Activated CD8-positive, alpha-beta memory T cell treated with anti-CD3 and anti-CD28 coated beads for 4 hours (primary cell): ENCODE results near the gene MMP21.

Source experiments
- DNase-seq, 2 donors: peaks; one replicate each; pipeline ENCODE4 v3.0.0-alpha.2; 2020; ENCODE audit warnings: low read depth in 2 of 2

The MMP21 gene

DNA sequence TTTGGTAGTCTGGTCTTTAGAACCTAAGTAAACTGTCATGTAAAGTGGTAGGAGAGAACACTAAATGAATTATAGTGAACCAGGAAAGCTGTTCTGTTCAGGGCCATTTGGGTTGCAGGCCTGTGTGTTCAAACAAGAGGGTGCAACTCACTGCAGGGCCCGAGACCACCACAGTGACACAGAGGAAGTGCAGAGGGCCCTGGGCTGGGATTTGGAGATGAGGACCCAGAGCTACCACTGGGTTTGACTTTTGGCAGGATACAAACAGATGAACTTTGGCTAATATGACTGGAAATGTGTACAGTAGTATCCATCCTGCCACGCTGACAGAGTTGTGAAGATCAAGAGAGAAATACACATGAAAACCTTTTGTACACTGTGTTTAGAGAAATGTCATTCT lies 9.8 kb downstream of the MMP21 start:
- no peak for DNase-seq

DNA sequence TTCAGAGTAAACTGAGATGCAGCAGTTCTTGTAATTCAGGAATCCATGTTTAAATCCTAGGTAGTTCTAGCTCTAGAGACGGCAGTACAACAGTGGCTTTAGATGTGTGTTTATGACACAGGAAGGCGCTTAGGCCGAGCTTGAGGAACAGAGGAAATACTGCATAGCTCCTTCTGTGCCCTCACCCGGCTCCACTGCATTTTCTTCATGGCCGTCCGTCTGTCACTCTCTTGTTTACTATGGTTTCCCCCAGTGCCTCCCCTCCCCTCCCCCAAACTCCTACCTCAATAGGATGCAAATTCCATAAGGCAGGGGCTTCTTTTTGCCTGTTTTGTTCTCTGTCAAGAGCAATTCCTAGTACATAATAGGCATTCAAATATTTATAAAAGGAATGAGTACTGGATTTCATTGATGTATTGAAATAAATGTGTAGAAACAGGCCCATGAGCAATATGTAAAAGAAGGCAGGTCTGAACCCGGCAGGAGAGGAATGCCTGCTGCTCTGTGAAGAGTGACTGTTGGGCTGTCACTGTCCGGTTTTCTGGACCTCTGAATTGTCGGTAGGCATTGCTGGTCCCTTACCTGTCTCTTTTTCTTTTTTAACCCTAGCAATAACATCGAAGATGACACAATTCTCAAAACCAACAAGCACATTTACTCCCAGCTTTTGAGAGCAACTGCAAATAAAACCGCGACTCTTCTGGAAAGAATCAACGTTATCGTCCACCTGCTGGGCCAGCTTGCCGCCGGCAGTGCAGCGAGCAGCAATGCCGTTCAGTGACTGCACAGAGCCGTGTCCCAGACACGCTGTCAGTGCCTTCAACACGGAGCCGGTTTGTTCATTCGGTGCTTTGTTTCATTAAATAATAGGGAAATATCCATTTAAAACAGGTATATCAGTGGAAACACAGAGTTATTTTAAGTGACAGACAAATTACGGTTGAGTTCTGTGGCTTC lies 12.7 kb downstream of the MMP21 start:
- no peak for DNase-seq

DNA sequence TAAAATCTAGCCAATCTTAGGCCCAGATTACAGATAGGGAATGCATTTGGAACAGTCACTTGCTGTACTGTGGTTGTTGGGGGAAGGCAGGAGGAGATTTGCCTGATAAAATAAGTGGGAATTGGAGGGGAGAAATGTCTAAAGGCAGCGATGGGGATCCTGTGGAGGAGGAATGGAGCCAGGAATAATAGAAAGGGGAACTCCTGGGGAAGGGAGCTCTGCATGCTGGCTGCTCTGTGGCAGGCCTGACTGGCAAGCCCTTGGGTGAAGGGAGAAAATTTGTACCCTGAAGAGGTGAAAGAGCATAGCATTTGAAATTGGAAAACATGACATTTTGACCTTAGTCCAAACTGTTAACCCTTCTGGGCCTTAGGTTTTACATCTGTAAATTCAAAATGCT lies 13.7 kb downstream of the MMP21 start:
- no peak for DNase-seq

DNA sequence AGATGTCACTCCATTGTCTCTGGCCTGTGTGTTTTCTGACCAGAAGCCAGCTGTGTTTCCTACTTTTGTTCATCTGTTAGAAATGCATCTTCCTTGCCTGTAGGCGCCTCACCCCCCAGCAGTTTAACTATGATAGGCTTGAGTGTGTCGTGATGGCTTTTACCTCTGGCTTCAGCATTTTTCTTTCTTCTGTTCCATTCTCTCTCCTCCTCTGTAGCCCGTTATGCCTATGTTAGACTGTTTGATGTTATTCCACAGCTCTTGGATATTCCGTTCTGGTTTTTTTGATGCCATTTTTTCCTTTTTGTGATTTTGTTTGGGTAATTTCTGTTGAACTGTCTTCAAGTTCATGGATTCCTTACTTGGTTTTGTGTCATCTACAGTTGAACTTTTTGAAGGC lies 17.9 kb downstream of the MMP21 start:
- DNase-seq: no peak

DNA sequence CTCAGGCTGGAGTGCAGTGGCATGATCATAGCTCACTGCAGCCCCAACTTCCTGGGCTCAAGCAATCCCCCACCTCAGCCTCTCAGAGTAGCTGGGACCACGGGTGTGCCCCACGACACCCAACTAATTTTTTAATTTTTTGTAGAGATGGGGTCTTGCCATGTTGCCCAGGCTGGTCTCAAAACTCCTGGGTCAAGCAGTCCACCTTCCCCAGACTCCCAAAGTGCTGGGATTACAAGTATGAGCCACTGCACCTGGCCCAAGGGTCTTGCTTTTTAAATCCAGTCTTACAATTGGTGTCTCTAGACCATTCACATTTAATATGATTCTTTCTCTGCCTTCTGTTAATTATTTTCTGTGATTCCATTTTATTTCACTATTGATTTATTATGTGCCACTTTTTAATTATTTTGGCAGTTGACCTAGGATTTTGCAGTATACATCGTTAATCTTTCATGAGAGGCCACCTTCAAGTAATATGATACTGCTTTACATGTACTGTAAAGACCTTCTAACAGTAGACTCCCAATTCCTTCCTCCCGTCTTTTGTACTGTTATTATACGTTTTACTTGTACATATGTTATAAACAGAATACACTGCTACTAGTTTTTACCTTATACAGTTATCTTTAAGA lies 18.7 kb downstream of the MMP21 start:
- no peak for DNase-seq

DNA sequence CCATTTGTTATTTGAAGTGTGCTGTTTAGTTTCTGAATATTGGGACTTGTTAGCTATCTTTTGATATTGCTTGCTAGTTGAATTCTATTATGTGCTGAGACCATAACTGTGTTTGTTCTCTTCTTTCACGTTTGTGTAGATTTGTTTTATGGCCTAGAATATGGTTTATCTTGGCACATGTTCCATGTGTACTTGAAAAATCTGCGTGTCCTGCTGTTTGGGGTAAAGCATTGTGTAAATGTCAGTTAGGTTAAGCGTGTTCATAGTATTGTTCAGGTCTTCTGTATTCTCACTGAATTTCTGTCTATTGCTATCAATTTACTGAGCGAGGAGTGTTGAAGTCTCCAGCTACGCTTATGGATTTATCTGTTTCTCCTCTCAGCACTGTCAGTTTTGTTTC lies 19.4 kb downstream of the MMP21 start:
- DNase-seq: no peak

DNA sequence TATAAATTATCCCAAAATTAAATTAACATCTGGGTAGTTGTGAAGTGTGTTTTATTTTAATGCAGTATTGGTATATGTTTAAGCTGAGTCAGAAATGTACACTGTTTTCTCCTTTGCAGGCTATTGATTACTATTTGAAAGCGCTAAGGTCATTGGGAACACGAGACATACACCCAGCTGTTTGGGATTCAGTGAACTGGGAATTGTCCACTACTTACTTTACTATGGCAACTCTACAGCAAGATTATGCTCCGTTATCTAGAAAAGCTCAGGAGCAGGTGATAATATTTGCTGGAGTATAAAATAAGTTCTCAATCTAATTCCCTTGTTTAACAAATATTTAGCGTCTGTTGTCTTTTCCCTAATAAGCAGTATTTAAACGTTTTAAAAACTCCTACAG lies 28.2 kb downstream of the MMP21 start:
- DNase-seq: no peak

DNA sequence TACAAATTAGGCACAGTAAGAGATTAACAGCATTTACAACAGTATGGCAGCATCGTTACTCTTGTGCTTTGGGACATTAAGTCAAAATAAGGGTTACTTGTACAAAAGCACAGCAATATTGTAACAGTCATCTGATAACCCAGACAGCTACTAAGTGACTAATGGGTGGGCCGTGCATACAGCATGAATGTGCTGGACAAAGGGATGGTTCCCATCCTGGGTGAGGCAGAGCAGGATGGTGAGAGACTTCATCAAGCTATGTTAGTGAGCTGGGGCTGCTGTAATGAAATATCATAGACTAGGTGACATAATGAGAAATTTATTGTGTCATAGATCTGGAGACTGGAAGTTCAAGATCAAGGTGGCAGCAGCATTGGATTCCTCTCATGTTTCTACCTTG lies 30.7 kb downstream of the MMP21 start:
- no peak for DNase-seq

DNA sequence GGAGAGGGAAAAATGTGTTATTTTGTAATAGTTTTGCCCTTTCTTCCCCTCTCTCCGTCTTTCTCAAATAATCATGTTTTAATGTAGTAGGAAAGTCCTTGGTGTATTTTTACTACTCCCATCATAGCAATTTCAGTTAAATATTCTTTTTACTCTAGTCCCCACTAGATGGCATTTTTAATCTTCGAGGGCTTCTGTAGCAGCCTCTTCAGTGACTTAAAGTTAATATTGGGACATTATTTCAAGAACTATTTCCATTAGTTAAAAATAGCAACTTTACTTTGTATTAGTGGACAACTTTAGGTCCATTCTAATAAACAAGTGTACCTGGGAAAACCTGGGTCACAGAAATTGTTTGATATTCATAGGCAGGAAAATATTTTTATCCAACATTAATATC lies 33.2 kb downstream of the MMP21 start:
- DNase-seq: no peak

DNA sequence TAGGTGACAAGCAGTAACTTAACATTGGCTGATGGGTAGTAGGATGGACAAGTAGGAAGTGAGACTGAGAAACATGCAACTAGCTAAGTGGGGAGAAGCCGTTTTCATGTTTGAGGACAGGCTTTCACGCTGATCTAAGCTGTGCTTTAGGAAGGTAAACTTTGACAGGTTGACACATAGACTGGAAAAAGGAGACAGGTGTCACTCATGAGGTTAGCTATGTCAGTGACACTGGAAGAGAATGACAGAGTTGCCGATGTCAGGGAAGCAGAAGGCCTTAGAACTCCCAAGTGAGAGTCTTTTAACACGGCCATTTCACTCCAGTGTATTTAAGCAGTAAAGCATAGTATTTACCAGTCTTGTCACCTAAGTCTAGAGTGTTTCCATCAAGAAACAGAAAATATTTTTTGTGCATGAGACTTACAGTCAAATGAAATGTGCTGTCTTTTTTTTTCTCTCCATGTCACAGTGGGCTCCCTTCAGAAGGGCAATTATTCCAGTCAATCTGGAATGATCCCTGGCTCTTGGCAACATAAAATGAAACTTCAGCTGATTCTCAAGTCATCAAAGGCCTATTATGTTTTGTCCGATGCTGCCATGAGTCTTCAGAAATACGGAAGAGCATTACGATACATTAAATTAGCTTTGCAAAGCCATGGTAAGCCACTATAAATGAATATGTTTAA lies 35.5 kb downstream of the MMP21 start:
- DNase-seq: no peak

DNA sequence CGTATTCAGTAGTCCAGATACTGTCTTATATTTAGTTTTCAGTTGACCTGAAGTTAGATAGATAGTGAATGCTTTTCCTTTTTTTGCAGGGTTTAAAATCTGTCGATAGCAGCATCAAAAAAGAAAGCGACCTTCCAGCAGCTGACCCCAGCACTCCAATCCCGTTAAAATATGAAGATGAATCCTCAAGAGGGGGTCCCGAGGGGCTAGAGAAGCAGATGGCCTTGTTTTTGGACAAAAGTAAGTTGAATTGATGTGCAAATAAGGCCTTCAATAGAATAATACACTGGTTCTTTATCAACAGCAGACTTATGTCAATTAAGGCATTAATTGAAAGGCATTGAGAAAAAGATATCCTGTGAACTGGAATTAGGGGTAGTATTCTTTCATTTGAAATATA lies 37.4 kb downstream of the MMP21 start:
- no peak for DNase-seq

DNA sequence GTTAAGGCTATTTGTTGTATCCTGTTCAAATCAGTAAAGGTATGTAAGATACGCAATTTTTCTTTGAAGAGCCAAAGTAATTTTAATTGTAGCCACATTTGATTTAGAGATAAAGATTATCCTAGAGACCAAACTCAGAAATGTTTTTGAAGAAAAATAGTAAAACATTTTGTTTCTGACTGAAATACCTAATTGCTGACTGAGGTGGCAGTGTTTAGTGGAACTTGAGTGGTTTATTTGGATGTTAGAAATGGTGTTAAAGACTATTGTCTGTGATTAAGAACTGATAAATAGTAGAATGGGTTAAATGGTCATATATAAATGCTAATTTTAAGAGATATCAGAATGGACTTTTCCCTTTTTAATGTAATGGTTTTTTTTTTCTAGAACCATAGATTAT lies 40.8 kb downstream of the MMP21 start:
- no peak for DNase-seq

DNA sequence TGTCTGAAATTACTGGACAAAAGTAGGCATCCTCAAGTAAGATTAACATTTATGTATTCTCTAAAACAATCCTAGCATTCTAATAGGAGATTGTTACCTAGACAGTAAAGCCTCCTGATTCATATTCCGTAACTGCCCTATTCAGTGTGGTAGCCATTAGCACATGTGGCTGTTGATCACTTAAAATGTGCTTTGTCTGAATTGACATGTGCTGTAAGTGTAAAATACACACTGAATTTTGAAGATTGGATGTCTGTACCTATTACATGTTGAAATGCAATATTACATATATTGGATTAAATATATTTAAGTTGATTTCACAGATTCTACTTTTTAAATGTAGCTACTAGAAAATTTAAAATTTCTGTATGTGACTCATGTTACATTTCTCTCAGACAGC lies 41.5 kb downstream of the MMP21 start:
- DNase-seq: no peak

DNA sequence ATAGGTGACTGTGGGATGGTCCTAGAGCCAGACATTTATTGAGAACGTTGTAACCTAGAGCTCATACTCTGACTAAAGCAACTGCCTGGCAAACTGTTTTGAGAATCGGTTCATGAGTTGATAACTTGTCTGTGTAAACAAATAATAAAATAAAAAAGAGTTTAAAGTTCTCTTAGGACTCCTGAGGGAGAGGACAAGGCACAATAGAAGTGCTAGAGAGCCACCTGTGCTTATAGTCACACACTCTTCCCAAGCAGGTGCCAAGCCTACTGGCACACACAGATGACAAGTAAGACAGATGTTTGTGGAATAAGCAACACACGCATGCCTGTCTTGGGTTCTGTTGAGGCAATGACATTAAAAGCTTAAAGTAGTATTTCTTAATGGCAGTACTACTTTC lies 48.2 kb downstream of the MMP21 start:
- DNase-seq: no peak

DNA sequence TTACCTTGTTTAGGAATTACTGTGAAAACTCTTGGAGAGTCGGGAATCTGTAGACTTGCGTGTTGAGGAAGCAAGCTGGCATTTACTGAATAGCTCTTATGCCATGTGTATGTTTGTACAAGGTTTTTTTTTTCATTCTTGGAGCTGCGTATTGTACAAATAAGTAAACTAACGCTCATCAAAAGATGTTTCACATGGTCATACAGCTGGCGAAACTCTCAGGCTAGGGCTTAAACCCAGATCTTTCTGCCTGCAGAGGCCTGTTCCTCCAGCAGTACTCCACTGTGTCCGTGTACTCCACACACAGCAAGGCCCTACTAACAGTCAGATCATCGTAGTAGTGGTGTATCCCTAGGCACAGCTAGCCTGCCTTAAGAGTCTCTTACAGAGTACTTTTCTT lies 48.7 kb downstream of the MMP21 start:
- DNase-seq: no peak

DNA sequence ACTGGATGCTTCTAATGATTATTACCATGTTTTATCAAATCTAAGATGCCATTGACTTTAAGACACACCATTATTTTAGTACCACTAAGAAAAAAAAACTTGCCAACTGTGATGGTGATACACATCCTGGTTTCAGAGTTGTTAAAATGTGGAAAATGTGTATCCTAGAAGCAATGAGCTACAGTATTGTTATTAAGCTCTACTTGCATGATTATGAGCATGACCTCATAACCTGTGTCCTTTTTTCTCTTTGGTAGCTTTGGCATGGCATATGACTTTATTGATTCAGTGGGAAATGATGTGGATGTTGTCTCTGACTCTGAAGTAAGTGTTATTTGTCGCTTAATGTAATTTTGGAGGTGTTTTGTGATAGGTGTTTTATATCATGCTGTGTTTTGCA lies 52.8 kb downstream of the MMP21 start:
- no peak for DNase-seq

DNA sequence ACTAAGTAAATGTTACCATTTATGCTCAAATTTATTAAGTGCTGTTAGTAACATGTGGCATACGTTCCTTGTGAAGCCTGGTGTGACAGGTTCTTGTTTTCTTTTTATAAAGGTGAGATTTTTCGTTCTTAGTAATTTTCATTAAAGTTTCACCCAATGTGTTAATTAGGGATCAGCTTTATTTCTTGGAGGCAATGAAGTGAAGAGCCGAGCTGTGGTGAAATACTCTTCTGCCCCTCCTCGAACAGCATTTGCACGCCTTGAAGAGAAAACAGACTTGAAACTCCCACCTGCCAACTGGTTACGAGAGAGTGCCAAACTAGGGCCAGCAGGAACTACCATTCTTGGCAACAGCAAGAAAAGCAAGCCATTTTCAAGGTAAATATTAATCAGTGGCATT lies 54.6 kb downstream of the MMP21 start:
- DNase-seq: no peak

DNA sequence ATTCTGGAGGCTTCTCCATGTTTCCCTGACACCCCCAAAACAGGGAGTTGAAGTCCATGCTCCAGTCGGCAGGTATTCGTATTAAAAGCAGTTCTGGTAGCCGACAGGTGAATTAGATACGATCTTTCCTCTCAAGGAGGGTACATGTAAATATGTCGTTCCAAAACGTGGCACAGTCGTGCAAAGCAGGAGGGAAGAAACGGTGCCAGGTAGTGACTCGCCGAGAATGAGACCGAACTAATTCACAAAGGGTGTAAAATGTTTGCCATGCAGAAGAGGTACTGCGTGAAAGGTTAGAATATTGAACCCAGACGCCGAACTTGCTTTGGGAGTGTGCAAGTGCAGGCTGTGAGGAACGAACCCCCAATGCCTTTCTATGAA lies 55.6 kb downstream of the MMP21 start:
- DNase-seq: no peak

DNA sequence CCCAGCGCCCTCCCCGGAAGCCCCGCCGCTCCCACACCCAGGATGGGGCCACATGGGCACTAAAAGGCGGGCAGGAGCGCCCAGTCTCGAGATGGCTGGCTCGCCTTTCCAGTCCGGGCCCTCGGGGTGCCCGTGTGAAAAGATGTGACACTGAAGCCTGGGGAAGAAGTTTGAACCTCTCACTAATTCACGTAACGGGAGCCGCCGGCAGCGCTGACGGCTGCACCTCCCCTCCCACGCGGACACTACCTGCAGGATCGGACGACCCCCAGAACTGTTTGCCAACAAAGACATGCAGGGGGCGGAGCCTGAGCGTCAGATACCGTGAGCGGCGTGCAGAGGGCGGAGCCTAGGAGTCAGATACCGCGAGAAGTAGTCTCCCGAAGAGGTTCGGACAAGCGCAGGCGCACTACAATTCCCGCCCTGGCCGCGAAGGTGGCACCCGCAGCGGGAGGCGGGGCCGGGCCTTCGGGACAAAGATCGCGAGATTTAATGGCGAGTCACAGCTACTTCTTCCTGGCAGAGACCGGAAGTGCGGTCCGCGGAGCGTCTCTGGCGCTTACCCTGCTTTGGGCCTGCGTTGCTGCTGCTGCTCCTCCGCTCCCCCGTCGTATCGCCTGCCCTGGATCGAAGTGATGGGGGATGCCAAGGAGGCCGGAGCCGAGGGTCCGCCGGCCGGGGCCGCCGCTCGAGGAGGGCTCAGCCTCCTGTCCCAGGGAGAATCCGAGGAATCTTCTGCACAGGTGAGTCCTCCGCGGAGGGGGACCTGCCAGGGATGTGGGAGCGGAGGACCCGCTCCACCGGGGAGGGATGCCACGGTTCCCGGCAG lies 56.2 kb downstream of the MMP21 start, which contains the start of gene EDRF1:
Gene EDRF1, plus strand, starts transcription at position 537 of the 829 bp plus-strand sequence. Its CDS starts 99 bp downstream, at position 636.
- DNase-seq: peak; percentile 98 to 99
